ENCODE data around the gene BCL11B.
A peak's percentile ranks its signal among the peaks of the same experiment; 100 is the strongest.
"Not testable (repeated sequence)": the region's sequence is repeated elsewhere in the genome, so short reads cannot be mapped to it uniquely, and the experiment has no call there.

The BCL11B gene

GRCh38 chr14:99239661-99240092 is 32.3 kb downstream of the BCL11B start:
- no peak for DNase-seq (ENCODE audit: low read depth in 2 of 2)

- DNase-seq (ENCODE audit: low read depth in 2 of 2), result no peak
Observed at GRCh38 chr14:99238216-99238615, 33.8 kb downstream of the BCL11B start.

- no peak for DNase-seq (ENCODE audit: low read depth in 2 of 2)
Observed at GRCh38 chr14:99237288-99237687, 34.7 kb downstream of the BCL11B start.

DNA sequence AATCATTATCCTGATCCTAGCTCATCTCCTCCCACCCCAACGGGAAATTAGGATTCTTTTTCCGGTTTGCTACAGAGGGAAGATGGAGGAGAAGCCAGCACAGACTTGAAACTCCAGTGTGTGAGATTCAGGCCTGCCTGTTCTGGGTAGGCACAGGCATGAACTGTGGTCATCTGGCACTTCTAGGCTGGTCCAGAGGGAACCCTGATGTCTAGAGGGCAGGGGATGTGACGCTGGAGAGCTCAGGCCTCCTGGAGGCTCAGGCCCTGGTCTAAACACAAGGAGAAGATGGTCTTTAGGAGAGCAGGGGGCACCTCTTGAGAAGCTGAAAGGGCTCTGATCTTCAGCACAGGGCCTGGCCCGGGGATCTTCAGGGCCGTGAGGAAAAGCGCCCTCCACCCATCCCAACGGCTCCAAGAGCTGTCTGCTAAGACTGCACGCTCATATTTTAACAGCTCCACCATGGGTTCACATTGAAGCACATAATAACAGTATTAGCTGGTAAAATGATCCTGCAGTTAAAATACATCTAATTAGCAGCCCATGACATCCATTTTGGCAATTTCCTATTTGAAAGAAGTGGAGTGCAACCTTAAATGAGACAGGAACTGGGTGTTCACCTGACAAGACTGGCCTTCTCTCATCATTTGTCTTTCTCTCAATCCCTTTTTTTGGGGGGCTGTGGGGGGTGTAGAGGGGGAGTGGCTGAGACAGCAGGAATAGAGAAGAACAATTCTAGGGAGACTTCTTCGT is 35.4 kb downstream of the BCL11B start:
- no peak for DNase-seq (ENCODE audit: low read depth in 2 of 2)

GRCh38 chr14:99235582-99236320 is 36.2 kb downstream of the BCL11B start:
- DNase-seq (ENCODE audit: low read depth in 2 of 2), result no peak

- DNase-seq (ENCODE audit: low read depth in 2 of 2), result peak in 1 of 2 donors; percentile 70
Observed at GRCh38 chr14:99234961-99235571, 36.9 kb downstream of the BCL11B start.

- no peak for DNase-seq (ENCODE audit: low read depth in 2 of 2)
Observed at GRCh38 chr14:99234355-99234754, 37.6 kb downstream of the BCL11B start.

GRCh38 chr14:99233222-99234035 is 38.6 kb downstream of the BCL11B start:
- no peak for DNase-seq (ENCODE audit: low read depth in 2 of 2)

DNA sequence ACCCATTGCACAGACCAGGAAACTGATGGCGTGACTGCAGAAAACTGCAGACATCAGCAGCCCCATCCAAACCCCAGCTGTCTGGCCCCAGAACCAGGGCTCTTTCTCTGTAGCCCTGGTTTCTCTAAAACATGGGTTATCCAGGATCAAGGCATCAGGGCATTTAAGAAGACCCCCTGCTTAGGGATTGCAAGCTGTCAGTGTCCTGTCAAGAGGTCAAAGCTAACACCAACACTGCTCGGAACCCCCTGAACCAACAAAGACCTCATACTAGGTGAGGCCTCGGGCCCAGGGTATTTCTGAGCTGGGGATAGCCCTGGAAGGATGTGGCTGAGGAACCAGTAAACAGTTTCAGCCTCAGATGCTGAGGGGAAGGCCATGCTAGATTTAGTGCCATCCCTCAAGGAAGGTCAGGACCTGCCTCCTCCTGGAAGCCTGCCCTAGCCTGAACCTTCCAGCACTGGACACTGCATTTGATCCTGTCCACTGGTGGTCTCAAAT is 39.2 kb downstream of the BCL11B start:
- no peak for DNase-seq (ENCODE audit: low read depth in 2 of 2)

- DNase-seq (ENCODE audit: low read depth in 2 of 2), result no peak
Observed at GRCh38 chr14:99231850-99232713, 39.9 kb downstream of the BCL11B start.

DNA sequence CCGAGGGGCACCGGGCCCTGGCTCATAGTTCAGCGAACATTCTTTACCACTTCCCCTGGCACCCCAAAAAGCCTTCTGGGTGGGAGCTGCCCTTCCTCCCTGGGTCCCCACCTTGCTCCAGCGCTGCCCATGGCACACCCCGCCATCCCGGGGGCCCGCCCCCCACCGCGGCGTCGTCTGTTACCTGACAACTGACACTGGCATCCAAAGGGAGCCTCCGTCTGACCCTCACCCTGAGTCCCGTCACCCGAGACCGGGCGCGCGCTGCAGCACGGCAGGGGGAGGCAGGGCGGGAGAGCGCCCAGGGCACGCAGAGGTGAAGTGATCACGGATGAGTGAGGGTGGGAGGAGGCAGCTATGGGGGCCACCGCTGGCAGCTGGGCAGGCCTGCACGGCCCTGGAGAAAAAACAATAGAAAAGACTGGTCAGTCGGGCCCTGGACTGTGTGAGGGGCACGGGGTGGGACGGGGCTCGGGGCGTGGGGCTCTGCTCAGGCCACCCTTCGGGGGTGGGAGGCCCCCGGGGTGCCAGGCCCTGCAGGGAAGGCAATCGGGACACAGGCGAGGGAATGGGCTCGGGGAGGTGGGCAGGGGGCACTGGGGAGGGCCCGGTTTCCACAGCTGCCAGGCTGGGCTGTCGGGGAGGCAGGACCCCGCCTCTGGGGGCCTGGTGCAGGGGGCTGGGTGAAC is 40.7 kb downstream of the BCL11B start:
- DNase-seq (ENCODE audit: low read depth in 2 of 2), result no peak

DNA sequence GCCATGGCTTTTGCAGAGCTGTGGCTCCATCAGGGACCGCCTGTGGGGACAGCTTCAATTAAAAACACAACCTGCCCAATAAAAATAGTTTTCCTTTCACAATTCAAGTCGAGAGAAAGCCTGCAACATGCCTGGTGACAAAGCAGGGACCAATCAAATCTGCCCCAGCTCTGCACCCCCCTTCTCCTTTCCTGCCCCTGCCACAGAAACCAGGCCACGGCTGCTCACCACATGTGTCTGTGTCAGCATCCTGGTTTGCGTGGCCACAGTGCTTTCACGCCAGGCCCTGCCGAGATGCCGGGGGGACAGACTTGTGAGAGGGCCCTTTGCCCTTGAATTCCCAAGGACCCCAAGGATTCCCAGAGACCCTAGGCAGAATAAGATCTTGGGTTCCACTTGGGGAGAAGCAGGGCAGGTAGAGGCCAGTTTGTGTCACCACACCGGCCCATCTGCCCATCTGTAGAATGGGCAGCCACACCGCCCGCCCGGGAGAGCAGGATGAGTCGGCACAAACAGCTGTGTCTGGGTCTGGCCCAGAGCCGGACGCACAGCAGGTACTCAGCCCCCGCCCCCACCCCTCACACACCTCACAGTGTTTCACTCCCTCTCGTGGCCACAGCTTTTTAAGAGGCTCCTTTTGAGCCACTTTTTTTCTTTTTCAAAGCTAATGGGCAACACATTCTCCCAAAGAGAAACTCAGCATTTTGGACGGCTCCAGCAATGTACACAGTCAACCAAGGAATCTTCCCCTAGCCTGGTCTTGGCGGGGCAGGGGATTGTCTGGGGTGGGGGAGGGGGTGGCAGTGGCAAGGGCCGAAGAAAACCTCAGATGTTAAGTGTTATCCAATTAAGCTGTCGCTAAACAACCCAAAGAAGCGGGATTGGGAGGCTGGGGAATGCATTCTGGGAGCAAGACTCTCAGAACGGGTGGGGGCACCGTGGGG is 41.5 kb downstream of the BCL11B start:
- DNase-seq (ENCODE audit: low read depth in 2 of 2), result peak; percentile 55 to 59

DNA sequence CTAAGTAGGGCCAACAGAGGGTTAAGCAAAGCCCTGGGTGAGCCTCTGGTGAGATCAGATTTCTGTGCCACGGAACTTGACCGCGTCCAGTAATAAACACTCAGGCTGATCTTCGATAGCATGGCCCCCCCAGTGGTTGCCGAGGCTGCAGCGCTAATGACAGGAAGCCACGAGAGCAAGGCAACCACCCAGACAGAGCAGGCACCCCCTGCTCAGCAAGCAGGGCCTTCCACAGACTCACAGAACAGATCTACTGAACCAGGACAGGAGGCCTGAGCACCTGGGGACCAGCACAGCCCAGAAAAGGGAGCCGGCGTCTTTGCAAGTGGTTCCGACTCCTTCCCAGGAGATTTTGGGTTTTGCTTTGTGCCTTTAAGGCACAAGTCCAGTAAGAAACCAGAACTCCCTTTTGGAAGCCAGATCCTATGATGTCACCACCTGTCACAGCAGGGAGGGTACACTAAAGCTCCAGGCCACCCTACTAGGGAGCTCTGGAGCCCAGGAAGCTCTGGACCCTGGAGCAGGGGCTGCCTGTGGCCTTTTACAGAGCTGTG is 42.3 kb downstream of the BCL11B start:
- DNase-seq (ENCODE audit: low read depth in 2 of 2), result no peak

DNA sequence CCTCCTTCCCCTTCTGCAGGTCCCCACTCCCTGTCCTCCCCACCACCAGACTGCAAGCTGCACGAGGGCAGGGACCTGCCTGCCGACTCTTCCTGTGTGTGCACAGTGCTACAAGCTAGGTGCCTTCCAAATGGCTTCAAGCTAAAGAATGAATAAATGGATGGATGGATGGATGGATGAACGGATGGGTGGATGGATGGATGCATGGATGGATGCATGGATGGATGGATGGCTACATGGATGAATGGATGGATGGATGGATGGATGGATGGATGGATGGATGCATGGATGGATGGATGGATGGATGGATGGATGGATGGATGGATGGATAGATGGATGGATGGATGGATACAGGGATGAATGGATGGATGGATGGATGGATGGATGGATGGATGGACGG is 43.2 kb downstream of the BCL11B start:
- DNase-seq (ENCODE audit: low read depth in 2 of 2), result not testable (repeated sequence)

- no peak for DNase-seq (ENCODE audit: low read depth in 2 of 2)
Observed at GRCh38 chr14:99226687-99227086, 45.3 kb downstream of the BCL11B start.

GRCh38 chr14:99225436-99226203 is 46.4 kb downstream of the BCL11B start:
- no peak for DNase-seq (ENCODE audit: low read depth in 2 of 2)

DNA sequence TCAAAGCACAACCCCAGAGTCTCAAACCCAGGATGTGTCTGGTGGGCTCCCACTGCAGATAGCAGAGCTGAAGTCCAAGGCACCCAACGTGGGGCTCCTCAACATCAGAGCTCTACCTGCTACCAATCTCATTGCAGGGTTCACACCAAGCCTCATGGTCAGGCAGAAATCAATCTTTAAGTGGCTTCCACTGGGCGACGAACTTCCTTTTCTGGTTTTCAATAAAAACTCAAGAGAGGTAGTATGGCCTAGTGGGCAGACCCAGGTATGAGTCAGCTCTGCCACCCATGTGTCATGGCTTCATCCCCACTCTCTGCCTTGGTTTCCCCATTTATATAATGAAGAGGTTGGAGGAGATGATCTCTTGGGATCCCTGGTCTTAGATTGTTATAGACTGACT is 47.0 kb downstream of the BCL11B start:
- DNase-seq (ENCODE audit: low read depth in 2 of 2), result no peak

Data from stimulated activated CD4-positive, alpha-beta T cell treated with anti-CD3 and anti-CD28 coated beads, Interleukin-1b, Interleukin-23, amount 100 ng/mL, for 1 hour (primary cell).